AG04450 (cell line): ENCODE results near the gene SBNO1. TPM values are rescaled to one million over a fixed set of nuclear protein-coding genes. Genes with fewer than 3 reads are reported as not detected.

Source experiments
- CTCF ChIA-PET: fragments of 300-600, 350-600 bp; formaldehyde crosslinking; extraction: SDS; loops from one replicate; lab custom pipeline; 2022; ENCODE audit warnings: antibody characterized with exemption, inconsistent platforms; lab: Charles Lee
- POLR2A ChIA-PET: fragments of 350-600 bp; formaldehyde crosslinking; extraction: SDS; loops from one replicate; lab custom pipeline; 2021; ENCODE audit warnings: antibody characterized with exemption, inconsistent platforms; lab: Yijun Ruan, JAX
- DNase-seq: peaks from one replicate; pipeline ENCODE4 v3.0.0-alpha.2; 2011; ENCODE audit warnings: low read depth, low spot score
- H3K27ac ChIP-seq: one replicate; pipeline ENCODE4 v1.5.1; 2012; ENCODE audit warnings: low read depth, low read length, control low read depth
- H3K27me3 ChIP-seq: one replicate; pipeline ENCODE4 v1.6.0; 2012; ENCODE audit warnings: low read length; ENCODE audit not compliant: control insufficient read depth, insufficient read depth
- H3K4me3 ChIP-seq: 2 replicates; pipeline ENCODE4 v1.5.1; 2011; ENCODE audit warnings: mild to moderate bottlenecking, low read depth, low read length, control low read depth
- H3K9me3 ChIP-seq: 2 replicates; pipeline ENCODE4 v1.5.1; 2012; ENCODE audit warnings: low read length; ENCODE audit not compliant: control insufficient read depth, insufficient read depth
- polyA plus RNA-seq: library from polyadenylated mRNA; depleted of rRNA; stranded (reverse); fragments of >200 nt; gene quantifications from 2 replicates; pipeline ENCODE4 v1.2.3, GENCODE V29; 2011
- TF ChIP-seq, protein P1 (sequence below): IDR thresholded peaks from 2 replicates; pipeline ENCODE4 v1.5.1; 2011; ENCODE audit warnings: low read depth, low read length, control low read depth, inconsistent platforms

SBNO1 gene
- polyA plus RNA-seq, 1 experiment: 16.0 TPM

DNA sequence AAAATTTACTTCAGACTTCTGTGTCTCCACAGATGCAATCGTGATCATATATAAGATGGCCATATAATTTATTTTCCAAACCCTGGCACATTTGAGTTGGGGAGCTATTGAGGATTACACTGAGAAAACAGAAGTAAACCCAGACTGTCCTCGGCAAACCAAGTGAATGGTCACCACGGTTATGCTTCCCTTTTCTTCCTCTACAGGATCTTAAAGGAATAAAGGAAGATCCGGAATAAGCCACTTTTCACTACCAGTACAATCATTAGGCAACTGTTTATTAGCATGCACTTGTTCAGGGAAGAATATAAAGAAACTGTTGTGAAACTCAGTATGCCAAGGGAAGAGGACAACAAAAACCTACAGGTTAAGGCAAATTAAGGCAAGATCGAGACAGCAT lies 27.6 kb downstream of the SBNO1 start:
- TF ChIP-seq, protein P1, sequence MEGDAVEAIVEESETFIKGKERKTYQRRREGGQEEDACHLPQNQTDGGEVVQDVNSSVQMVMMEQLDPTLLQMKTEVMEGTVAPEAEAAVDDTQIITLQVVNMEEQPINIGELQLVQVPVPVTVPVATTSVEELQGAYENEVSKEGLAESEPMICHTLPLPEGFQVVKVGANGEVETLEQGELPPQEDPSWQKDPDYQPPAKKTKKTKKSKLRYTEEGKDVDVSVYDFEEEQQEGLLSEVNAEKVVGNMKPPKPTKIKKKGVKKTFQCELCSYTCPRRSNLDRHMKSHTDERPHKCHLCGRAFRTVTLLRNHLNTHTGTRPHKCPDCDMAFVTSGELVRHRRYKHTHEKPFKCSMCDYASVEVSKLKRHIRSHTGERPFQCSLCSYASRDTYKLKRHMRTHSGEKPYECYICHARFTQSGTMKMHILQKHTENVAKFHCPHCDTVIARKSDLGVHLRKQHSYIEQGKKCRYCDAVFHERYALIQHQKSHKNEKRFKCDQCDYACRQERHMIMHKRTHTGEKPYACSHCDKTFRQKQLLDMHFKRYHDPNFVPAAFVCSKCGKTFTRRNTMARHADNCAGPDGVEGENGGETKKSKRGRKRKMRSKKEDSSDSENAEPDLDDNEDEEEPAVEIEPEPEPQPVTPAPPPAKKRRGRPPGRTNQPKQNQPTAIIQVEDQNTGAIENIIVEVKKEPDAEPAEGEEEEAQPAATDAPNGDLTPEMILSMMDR: no peak
- no peak overlapping the region for H3K27ac ChIP-seq
- DNase-seq: no peak
- ChIA-PET POLR2A (no interaction called here), CTCF (no interaction called here)
- H3K27me3 ChIP-seq: no peaks in the 10 kb centered on the region
- H3K9me3 ChIP-seq: no peaks in the 10 kb centered on the region
- no peak overlapping the region for H3K4me3 ChIP-seq

DNA sequence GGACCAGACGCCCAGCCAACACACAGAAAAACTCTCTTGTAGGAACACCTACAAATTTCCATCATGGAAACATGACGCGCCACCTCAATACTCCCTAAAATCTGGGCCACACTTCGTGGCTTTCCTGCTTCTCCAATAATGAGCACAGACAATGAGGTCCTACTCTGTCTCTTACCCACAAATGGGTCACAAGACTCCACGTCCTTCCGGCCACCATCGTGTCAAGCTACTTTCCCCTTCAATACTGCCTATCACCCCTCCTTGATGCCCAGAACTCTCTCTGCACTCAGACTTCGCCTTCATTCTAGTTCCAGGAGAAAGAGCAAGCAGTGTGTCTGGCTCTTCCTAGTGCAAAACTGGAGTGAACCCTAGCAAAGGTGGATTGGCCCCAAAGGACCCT lies 28.1 kb downstream of the SBNO1 start:
- Histone ChIP-seq H3K27ac (no peak overlapping the region), H3K4me3 (no peak overlapping the region), H3K9me3 (no peaks in the 10 kb centered on the region), H3K27me3 (no peaks in the 10 kb centered on the region)
- TF ChIP-seq, protein P1: no peak
- DNase-seq: no peak
- CTCF ChIA-PET: no interaction called here
- POLR2A ChIA-PET: no interaction called here

DNA sequence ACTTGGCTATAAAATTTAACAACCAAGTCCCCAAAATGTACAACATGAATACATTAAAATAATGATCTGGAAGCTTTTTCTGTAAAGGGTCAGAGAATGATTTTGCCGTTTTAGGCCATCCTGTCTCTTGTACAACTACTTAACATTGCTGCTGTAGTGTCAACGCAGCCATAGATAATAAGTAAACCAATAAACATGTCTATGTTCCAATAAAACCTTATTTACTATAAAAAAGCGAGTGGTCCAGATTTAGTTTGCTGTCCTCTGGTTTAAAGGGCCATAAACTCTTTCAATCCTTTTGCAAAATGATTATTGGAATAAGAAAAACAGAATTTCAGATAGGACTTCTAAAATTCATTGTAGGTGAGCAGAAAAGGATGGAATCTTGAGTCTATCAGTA lies 29.2 kb downstream of the SBNO1 start:
- POLR2A ChIA-PET: no interaction called here
- CTCF ChIA-PET: no interaction called here
- no peak for DNase-seq
- Histone ChIP-seq H3K9me3 (no peaks in the 10 kb centered on the region), H3K27me3 (no peaks in the 10 kb centered on the region), H3K4me3 (no peak overlapping the region), H3K27ac (no peak overlapping the region)
- TF ChIP-seq, protein P1: no peak

DNA sequence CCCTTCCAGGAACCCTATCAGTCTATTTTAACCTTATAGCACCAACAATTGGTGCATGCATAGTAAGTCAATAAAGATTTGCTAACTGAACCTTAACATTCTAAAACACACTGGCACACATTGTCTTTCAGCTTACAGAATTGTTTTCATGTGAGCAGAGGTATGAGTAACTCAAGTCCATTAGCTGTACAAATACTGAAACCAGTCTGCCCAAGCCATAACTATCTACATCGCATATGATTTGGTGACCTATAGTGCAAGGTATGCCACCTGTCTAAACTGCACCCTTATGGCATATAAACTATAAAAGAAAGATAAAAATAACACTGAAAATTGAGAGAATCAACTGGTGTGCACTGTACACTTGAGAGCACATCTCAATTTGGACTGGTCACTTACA lies 34.8 kb downstream of the SBNO1 start:
- Histone ChIP-seq H3K9me3 (no peaks in the 10 kb centered on the region), H3K4me3 (no peak overlapping the region), H3K27me3 (no peaks in the 10 kb centered on the region), H3K27ac (no peak overlapping the region)
- TF ChIP-seq, protein P1: no peak
- CTCF ChIA-PET: interaction anchor here (0.6 kb wide), 2 partner anchors 29 to 92 kb away, joined by 4 to 5 read pairs; no protein-coding TSS in a partner anchor
- no peak for DNase-seq
- POLR2A ChIA-PET: no interaction called here

DNA sequence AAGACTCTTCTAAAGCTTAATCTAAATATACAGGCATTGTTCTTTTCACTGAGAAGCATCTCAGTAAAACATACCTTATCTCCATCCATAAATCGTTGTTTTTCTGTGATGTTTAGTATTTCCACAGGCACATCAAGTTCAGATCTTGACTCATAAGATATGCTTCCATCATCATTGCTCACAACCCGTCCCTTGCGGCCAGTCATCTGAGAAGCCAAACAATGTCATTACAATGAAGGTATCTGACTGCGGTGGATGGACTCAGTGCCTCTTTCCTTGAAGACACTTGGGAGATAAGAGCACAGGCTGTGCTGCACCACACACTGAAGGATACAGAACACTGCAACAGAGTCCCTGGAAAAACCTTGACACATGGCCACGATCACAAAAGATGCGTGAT lies 44.8 kb downstream of the SBNO1 start:
- DNase-seq: no peak
- TF ChIP-seq, protein P1: no peak
- Histone ChIP-seq H3K9me3 (no peaks in the 10 kb centered on the region), H3K27me3 (no peaks in the 10 kb centered on the region), H3K27ac (no peak overlapping the region), H3K4me3 (no peak overlapping the region)
- CTCF ChIA-PET: no interaction called here
- POLR2A ChIA-PET: no interaction called here
